WTC11 (cell line): Measurements from ENCODE around the gene PRDM15.

Experiments used
- FOXP1 ChIP-seq: sonication (generic); formaldehyde crosslinking; IDR thresholded peaks from 2 replicates; pipeline ENCODE4 v1.8.0; 2022; ENCODE audit warnings: missing genetic modification reagents, mild to moderate bottlenecking, moderate library complexity, borderline replicate concordance
- NR2C2 ChIP-seq: sonication (generic); formaldehyde crosslinking; IDR thresholded peaks from 2 replicates; pipeline ENCODE4 v1.8.0; 2022; ENCODE audit warnings: mild to moderate bottlenecking, missing genetic modification reagents
- TP53 ChIP-seq: sonication (generic); formaldehyde crosslinking; IDR thresholded peaks from 2 replicates; pipeline ENCODE4 v1.8.1; 2023; ENCODE audit warnings: mild to moderate bottlenecking, missing genetic modification reagents
- ZBTB43 ChIP-seq: sonication (generic); formaldehyde crosslinking; IDR thresholded peaks from 2 replicates; pipeline ENCODE4 v1.8.1; 2023; ENCODE audit warnings: mild to moderate bottlenecking, missing genetic modification reagents
- TF ChIP-seq, protein P1 (sequence below): sonication (generic); formaldehyde crosslinking; IDR thresholded peaks from 2 replicates; pipeline ENCODE4 v1.8.1; 2023; ENCODE audit warnings: mild to moderate bottlenecking, missing genetic modification reagents, moderate library complexity
- TF ChIP-seq, protein P2 (sequence below): fragments of 200-600 bp; IDR thresholded peaks from 2 replicates; pipeline ENCODE4 v1.8.0; 2022; ENCODE audit warnings: antibody characterized with exemption

DNA sequence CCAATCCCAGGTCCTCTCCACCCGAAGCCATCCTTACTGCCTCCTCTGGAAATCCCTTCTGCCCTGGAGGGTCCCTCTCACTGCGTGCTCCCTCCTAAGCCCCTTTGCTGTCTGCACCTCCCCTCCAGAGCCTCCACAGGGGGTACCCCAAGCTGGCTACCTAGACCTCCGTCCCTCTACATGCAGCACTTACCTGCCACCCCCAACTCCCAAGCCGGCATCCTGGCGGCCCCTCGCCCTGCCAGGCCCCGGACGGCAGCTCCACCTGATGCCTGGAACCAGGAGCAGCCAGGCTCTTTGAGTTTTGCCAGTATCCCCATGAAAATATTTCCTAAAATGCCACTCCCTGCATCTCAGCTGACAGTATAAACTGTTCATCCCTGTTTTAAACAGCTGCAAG, 4.1 kb downstream of the PRDM15 start:
- TF ChIP-seq, protein P1, sequence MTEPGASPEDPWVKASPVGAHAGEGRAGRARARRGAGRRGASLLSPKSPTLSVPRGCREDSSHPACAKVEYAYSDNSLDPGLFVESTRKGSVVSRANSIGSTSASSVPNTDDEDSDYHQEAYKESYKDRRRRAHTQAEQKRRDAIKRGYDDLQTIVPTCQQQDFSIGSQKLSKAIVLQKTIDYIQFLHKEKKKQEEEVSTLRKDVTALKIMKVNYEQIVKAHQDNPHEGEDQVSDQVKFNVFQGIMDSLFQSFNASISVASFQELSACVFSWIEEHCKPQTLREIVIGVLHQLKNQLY (CRISPR knock-in tag) = no peak
- TF ChIP-seq, protein P2, sequence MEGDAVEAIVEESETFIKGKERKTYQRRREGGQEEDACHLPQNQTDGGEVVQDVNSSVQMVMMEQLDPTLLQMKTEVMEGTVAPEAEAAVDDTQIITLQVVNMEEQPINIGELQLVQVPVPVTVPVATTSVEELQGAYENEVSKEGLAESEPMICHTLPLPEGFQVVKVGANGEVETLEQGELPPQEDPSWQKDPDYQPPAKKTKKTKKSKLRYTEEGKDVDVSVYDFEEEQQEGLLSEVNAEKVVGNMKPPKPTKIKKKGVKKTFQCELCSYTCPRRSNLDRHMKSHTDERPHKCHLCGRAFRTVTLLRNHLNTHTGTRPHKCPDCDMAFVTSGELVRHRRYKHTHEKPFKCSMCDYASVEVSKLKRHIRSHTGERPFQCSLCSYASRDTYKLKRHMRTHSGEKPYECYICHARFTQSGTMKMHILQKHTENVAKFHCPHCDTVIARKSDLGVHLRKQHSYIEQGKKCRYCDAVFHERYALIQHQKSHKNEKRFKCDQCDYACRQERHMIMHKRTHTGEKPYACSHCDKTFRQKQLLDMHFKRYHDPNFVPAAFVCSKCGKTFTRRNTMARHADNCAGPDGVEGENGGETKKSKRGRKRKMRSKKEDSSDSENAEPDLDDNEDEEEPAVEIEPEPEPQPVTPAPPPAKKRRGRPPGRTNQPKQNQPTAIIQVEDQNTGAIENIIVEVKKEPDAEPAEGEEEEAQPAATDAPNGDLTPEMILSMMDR = no peak
- TF ChIP-seq TP53 (CRISPR knock-in tag) = no peak
- TF ChIP-seq FOXP1 (CRISPR knock-in tag) = no peak
- no peak for TF ChIP-seq NR2C2 (CRISPR knock-in tag)
- no peak for TF ChIP-seq ZBTB43
